Measurements from ENCODE around the gene ARNT2. TPM values are rescaled to one million over a fixed set of nuclear protein-coding genes. Genes with fewer than 3 reads are reported as not detected.

The ARNT2 gene
- total and polyA plus RNA-seq, 2 of the 13 experiments (the other 11 are each of a cell fraction or from before 2014, with no cell fraction given): 0.69 to 1.7 TPM

DNA sequence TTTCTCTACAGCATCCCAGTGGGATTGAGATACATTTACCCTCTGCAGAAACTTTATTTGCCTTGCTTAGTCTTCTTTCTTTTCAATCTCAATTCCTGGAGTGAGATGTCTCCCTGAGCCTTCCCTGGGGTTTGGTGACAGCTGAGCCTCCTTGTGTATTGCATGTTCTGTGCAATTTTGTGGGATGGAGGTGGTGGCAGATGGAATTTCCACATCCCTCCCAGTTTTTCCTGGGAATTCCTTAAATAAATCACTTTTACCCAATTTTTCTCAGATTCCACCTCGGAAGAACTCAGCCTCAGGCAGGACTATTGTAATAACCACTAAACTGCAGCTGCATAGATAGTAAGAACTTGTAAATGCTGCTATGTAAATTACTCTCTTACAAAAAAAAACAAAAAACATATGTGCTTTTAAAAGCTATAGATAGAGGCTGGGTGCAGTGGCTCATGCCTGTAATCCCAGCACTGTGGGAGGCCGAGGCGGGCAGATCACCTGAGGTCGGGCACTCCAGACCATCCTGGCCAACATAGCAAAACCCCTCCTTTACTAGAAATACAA, 202.4 kb downstream of the ARNT2 start:
- FAIRE-seq: no peak
- Histone ChIP-seq H3K79me2 (ENCODE audit: insufficient read depth, low read length) (no peaks in the 10 kb centered on the region), H3K27ac (ENCODE audit: extremely low read length, insufficient read depth, low read length) (no peak overlapping the region), H3K9ac (ENCODE audit: insufficient read depth, low read depth, low read length) (no peak overlapping the region), H3K4me1 (ENCODE audit: insufficient read depth, low read length) (no peaks in the 10 kb centered on the region), H2AFZ (ENCODE audit: low read length) (no peak overlapping the region), H4K20me1 (ENCODE audit: insufficient read depth, low read length) (no peaks in the 10 kb centered on the region), H3K9me3 (ENCODE audit: low read length) (no peaks in the 10 kb centered on the region), H3K27me3 (ENCODE audit: control insufficient read depth in 1 of 2, insufficient read depth in 2 of 2, low read length in 2 of 2) (peaks cover 2 to 38% of the 10 kb centered on the region in 2 experiments; a peak in 4 of 5 replicates), H3K36me3 (replicated peaks in 1 of 2; ENCODE audit: control insufficient read depth in 1 of 2, insufficient read depth in 2 of 2, low read length in 2 of 2) (no peaks in the 10 kb centered on the region), H3K4me2 (ENCODE audit: low read depth, low read length) (no peak overlapping the region), H3K4me3 (replicated peaks in 1 of 3; ENCODE audit: insufficient read depth in 1 of 3, low read depth in 2 of 3, low read length in 3 of 3) (no peak overlapping the region)
- ATAC-seq: no peak
- POLR2A ChIA-PET: no interaction called here
- DNase-seq (ENCODE audit: low spot score): no peak
- CTCF ChIA-PET (ENCODE audit: low intra/inter-chr PET ratio, low total read pairs): no interaction called here
- WGBS (ENCODE audit: low lambda C conversion rate): 29% methylated on average over 4 of the region's 4 CpGs
- no TSS peak for BruUV-seq (replicated peaks)
- intact Hi-C loops (cut with micrococcal nuclease; ENCODE audit: unreplicated experiment) (no loop called here), in situ Hi-C loops (cut with HindIII; ENCODE audit: extremely low pct_ligation_motif_present, low pct_unique_long_range_greater_than_20kb) (no loop called here)
- TF ChIP-seq SIX1 (CRISPR knock-in tag; IDR thresholded peaks at IDR 0.05; ENCODE audit: borderline replicate concordance) (no peak), EEA1 (CRISPR knock-in tag; IDR thresholded peaks at IDR 0.05; ENCODE audit: borderline replicate concordance) (no peak), GPN1 (CRISPR knock-in tag; IDR thresholded peaks at IDR 0.05; ENCODE audit: borderline replicate concordance) (no peak), ATRX (CRISPR knock-in tag; IDR thresholded peaks at IDR 0.05; ENCODE audit: borderline replicate concordance) (no peak), EED (CRISPR knock-in tag; IDR thresholded peaks at IDR 0.05) (no peak), ZSCAN31 (CRISPR knock-in tag; IDR thresholded peaks at IDR 0.05; ENCODE audit: low read depth) (no peak), TBP (CRISPR knock-in tag; IDR thresholded peaks at IDR 0.05) (no peak), PBX2 (CRISPR knock-in tag; IDR thresholded peaks at IDR 0.05) (no peak), GTF3A (CRISPR knock-in tag; conservative IDR thresholded peaks at IDR 0.05) (no peak), ZNF263 (CRISPR knock-in tag; IDR thresholded peaks at IDR 0.05) (no peak), MZF1 (CRISPR knock-in tag; IDR thresholded peaks at IDR 0.05; ENCODE audit: borderline replicate concordance) (no peak), SP1 (IDR thresholded peaks at IDR 0.05) (no peak), SP1 (CRISPR knock-in tag; IDR thresholded peaks at IDR 0.05) (no peak), MATR3 (CRISPR knock-in tag; IDR thresholded peaks at IDR 0.05) (no peak), ZNF616 (CRISPR knock-in tag; IDR thresholded peaks at IDR 0.05; ENCODE audit: low read depth) (no peak)
- TF ChIP-seq, protein P1, sequence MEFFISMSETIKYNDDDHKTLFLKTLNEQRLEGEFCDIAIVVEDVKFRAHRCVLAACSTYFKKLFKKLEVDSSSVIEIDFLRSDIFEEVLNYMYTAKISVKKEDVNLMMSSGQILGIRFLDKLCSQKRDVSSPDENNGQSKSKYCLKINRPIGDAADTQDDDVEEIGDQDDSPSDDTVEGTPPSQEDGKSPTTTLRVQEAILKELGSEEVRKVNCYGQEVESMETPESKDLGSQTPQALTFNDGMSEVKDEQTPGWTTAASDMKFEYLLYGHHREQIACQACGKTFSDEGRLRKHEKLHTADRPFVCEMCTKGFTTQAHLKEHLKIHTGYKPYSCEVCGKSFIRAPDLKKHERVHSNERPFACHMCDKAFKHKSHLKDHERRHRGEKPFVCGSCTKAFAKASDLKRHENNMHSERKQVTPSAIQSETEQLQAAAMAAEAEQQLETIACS (CRISPR knock-in tag; IDR thresholded peaks at IDR 0.05): no peak
- TF ChIP-seq, protein P2, sequence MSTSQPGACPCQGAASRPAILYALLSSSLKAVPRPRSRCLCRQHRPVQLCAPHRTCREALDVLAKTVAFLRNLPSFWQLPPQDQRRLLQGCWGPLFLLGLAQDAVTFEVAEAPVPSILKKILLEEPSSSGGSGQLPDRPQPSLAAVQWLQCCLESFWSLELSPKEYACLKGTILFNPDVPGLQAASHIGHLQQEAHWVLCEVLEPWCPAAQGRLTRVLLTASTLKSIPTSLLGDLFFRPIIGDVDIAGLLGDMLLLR (CRISPR knock-in tag; IDR thresholded peaks at IDR 0.05): no peak
- TF ChIP-seq, protein P3, sequence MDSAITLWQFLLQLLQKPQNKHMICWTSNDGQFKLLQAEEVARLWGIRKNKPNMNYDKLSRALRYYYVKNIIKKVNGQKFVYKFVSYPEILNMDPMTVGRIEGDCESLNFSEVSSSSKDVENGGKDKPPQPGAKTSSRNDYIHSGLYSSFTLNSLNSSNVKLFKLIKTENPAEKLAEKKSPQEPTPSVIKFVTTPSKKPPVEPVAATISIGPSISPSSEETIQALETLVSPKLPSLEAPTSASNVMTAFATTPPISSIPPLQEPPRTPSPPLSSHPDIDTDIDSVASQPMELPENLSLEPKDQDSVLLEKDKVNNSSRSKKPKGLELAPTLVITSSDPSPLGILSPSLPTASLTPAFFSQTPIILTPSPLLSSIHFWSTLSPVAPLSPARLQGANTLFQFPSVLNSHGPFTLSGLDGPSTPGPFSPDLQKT (CRISPR knock-in tag; IDR thresholded peaks at IDR 0.05; ENCODE audit: borderline replicate concordance): no peak
- TF ChIP-seq, protein P4, sequence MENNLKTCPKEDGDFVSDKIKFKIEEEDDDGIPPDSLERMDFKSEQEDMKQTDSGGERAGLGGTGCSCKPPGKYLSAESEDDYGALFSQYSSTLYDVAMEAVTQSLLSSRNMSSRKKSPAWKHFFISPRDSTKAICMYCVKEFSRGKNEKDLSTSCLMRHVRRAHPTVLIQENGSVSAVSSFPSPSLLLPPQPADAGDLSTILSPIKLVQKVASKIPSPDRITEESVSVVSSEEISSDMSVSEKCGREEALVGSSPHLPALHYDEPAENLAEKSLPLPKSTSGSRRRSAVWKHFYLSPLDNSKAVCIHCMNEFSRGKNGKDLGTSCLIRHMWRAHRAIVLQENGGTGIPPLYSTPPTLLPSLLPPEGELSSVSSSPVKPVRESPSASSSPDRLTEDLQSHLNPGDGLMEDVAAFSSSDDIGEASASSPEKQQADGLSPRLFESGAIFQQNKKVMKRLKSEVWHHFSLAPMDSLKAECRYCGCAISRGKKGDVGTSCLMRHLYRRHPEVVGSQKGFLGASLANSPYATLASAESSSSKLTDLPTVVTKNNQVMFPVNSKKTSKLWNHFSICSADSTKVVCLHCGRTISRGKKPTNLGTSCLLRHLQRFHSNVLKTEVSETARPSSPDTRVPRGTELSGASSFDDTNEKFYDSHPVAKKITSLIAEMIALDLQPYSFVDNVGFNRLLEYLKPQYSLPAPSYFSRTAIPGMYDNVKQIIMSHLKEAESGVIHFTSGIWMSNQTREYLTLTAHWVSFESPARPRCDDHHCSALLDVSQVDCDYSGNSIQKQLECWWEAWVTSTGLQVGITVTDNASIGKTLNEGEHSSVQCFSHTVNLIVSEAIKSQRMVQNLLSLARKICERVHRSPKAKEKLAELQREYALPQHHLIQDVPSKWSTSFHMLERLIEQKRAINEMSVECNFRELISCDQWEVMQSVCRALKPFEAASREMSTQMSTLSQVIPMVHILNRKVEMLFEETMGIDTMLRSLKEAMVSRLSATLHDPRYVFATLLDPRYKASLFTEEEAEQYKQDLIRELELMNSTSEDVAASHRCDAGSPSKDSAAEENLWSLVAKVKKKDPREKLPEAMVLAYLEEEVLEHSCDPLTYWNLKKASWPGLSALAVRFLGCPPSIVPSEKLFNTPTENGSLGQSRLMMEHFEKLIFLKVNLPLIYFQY (CRISPR knock-in tag; IDR thresholded peaks at IDR 0.05; ENCODE audit: borderline replicate concordance): no peak

Measured in HepG2 (cell line).